ENCODE results near the gene FLVCR2.
"Not testable (repeated sequence)": the region's sequence is repeated elsewhere in the genome, so short reads cannot be mapped to it uniquely, and the experiment has no call there.

FLVCR2 gene

DNA sequence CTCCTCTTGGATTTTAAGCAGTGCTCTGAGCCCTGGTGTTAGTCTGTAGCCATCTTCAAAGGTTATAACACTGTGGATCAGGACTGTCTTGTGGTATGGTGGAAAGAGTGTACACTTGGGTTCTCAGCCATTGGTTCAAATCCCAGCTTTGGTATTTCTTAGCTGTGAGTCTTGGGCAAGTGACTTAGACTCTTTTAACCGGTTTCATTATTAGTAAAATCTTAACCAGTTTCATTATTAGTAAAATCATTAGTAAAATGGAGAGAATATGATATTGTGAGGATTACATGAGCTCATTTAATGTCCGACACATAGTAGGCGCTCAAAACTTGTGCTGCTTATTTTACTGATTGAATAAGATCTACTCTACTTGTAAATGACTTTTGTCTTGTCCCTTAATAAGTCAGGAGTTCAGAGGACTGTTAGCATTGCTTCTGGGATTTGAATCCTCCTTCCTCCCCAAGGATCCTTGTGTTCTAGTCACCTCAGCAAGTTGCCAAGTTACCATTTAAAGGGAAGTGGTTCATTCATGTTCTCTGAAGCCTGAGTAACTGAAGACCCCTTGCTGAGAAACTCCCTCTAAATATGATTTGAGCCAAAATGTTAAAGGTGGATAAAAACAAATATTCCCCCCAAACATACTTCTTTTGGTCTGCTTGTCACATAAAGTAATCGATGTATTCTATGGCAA is 95.1 kb downstream of the FLVCR2 start:
- DNase-seq = no peak

DNA sequence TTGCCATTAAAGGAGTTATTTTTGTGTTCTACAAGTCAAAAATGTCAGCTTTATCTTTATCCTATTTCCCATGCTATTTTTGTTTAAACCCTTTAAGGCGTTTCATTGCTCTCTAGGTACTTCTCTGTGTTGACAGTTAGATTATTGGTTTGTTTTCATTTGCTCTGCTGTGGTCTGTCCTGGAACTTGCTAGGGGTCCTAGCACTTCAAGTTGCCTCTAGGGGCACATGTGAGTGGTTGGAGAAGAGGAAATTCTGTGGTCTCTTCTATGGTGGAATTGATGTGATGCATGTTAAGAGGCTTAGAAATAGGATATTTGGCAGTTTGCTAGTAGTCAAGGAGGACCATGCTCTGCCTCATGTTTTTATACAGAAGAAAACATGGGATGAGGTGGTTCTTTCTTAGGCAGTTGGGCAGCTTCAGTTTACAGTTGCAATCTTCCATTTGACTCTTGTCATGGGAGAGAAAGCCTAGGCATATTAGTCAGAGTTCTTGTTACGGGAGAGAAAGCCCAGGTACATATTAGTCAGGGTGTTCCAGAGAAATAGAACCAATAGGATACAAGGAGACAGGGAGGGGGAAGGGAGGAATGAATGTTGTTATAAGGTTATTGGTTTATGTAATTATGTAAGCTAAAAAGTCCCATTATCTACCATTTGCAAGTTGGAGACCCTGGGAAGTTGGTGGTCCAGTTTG is 97.0 kb downstream of the FLVCR2 start:
- no peak for DNase-seq

DNA sequence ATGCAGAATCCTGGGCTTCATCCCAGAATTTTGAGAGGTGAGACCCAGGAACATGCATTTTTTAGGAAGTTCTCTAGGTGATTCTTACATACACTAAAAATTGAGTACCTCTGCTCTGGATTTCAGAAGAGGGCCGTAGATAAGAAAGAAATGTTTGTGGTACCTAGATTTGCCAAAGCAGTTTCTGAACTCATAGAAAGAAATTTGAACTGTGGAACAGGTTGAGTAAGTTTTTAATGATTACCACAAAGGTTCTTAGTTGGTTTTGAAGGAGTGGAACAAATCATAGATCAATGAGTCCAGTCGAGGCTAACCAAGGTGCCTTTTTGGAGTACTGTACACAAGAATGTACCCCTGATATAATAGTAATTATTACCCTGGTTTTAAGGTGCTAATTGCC is 107.5 kb downstream of the FLVCR2 start:
- DNase-seq = no peak

DNA sequence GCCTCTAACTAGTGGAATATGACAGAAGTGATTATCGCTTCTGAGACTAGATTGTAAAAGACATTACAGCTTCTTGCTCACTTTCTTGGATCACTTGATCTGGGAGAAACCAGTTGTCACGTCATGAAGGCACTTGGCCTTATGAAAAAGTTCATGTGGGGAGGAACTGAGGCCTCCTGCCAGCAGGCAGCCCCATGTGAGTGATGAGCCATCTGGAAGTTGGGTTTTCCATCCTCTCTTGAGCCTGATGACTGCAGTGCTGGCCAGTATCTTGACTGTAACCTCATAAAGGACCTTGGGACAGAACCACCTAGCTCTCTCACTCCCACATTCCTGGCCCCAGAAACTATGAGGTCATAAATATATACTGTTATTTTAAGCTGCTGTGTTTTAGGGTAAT is 110.6 kb downstream of the FLVCR2 start:
- DNase-seq = no peak

DNA sequence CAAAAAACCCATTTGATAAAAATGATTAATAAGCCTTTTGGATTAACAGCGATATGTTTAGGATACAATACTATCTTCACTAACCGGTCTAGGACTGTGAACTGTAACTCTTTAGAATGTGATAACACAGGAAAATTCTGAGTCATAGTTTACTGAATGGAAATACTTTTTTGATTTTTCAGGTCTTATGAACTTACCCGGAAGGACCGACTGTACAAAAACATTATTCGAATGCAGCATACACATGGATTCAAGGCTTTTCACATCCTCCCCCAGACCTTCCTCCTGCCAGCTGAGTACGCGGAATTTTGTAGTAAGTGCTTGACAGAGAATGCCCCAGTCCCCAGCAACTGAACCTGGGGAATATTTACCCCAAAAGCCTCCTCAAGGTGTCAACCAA is 111.6 kb downstream of the FLVCR2 start:
- DNase-seq = no peak

DNA sequence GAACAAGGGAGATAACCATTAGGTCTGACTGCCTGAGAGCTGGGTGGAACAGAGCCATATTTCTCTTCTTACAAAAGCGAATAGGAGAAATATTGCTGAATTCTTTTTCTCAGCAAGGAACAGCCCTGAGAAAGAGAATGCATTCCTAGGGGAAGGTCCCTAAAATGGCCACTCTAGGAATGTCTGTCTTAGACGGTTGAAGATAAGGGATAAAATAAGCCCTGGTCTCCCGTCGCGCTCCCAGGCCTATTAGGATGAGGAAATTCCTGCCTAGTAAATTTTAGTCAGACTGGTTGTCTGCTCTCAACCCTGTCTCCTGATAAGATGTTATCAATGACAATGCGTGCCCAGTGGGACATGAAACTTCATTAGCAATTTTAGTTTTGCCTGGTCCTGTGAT is 116.6 kb downstream of the FLVCR2 start:
- DNase-seq = not testable (repeated sequence)

DNA sequence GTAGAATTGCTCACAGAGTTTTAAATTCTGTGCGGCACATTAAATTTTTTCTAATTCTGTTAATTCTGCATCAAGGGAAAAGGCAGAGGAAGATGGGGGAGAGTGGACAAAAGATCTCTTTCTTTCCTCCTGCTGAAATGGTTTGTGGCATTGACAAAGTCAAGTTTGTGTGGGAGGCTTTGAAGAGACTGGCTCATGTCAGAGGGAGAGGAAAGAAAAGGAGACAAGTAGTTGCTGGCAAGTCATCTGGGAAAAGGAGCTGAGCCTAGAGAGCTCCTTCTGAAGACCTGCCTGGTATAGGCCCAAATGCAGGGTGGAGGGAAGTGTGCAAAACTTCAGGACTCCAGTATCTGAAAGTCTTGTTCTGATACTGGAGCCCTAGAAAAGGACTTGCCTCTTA is 119.0 kb downstream of the FLVCR2 start:
- DNase-seq = no peak
